B cell (primary cell): Measurements from ENCODE around the gene MARCHF3. TPM values are rescaled to one million over a fixed set of nuclear protein-coding genes. Genes with fewer than 3 reads are reported as not detected.

ENCODE experiments used
- ATAC-seq: fragments of 200-7000 bp; cut with Tn5 transposase; one replicate; pipeline ENCODE4 v1.10.0; 2021; ENCODE audit warnings: low read depth, mild to moderate bottlenecking, moderate number of reproducible peaks, moderate library complexity
- CTCF ChIA-PET: fragments of 350-600 bp; sonication (Branson Sonifier 250); formaldehyde crosslinking; loops from one replicate; lab custom pipeline; 2021; ENCODE audit warnings: antibody characterized with exemption, inconsistent platforms; lab: Charles Lee
- POLR2A ChIA-PET: fragments of 350-600 bp; sonication (Branson Sonifier 250); formaldehyde crosslinking; loops from one replicate; lab custom pipeline; 2021; ENCODE audit warnings: antibody characterized with exemption; lab: Charles Lee
- DNase-seq: peaks from one replicate; pipeline ENCODE4 v3.0.0; 2013
- H2AFZ ChIP-seq: 2 replicates; pipeline ENCODE4 v1.6.1; 2012; ENCODE audit warnings: mild to moderate bottlenecking, low read depth, low read length; ENCODE audit not compliant: insufficient read depth, poor library complexity, severe bottlenecking
- H3K27ac ChIP-seq, 2 donors: 1 replicate in 1 of 2; 2 replicates in 1 of 2; pipeline ENCODE4 v1.5.1; 2012 to 2013; ENCODE audit warnings: low read length in 2 of 2, mild to moderate bottlenecking in 2 of 2, moderate library complexity in 1 of 2
- H3K27me3 ChIP-seq, 4 experiments: fragments of 200-600 bp in 1 of 4; sonication (generic) in 1 of 4; replicated peaks in 1 of 4; 1 replicate in 2 of 4; 2 replicates in 2 of 4; pipeline versions ENCODE4 v1.6.1 to v1.7.0; 2013 to 2016; ENCODE audit warnings: low read length in 3 of 4, mild to moderate bottlenecking in 2 of 4, mixed read lengths in 1 of 4, moderate library complexity in 1 of 4; ENCODE audit not compliant: insufficient read depth in 4 of 4, control insufficient read depth in 3 of 4; ENCODE audit errors: control extremely low read depth in 1 of 4
- H3K36me3 ChIP-seq, 2 experiments: replicated peaks in 1 of 2; 1 replicate in 1 of 2; 2 replicates in 1 of 2; pipeline versions ENCODE4 v1.6.1 to v1.7.1; 2013; ENCODE audit warnings: low read length in 1 of 2; ENCODE audit not compliant: insufficient read depth in 2 of 2, control insufficient read depth in 1 of 2; ENCODE audit errors: control extremely low read depth in 1 of 2, extremely low read depth in 1 of 2
- H3K4me1 ChIP-seq, 2 donors: fragments of 200-600 bp in 1 of 2; sonication (generic) in 1 of 2; 1 replicate in 1 of 2; 2 replicates in 1 of 2; pipeline versions ENCODE4 v1.5.1 to v1.6.1; 2013 to 2017; ENCODE audit warnings: low read length in 2 of 2; ENCODE audit not compliant: control insufficient read depth in 2 of 2, insufficient read depth in 2 of 2
- H3K4me2 ChIP-seq: replicated peaks from 2 replicates; pipeline ENCODE3; 2012; ENCODE audit warnings: mild to moderate bottlenecking, low read depth, low read length; ENCODE audit not compliant: poor library complexity, severe bottlenecking
- H3K4me3 ChIP-seq, 5 experiments: fragments of 200-600 bp in 1 of 5; sonication (generic) in 1 of 5; 1 replicate in 3 of 5; 2 replicates in 2 of 5; pipeline versions ENCODE4 v1.5.1 to v1.7.0; 2011 to 2016; ENCODE audit warnings: low read length in 4 of 5, mild to moderate bottlenecking in 4 of 5, low read depth in 2 of 5, control low read depth in 1 of 5, moderate library complexity in 1 of 5; ENCODE audit not compliant: insufficient read depth in 1 of 5; ENCODE audit errors: control extremely low read depth in 1 of 5, extremely low read depth in 1 of 5
- H3K79me2 ChIP-seq: fragments of 200-600 bp; sonication (generic); one replicate; pipeline ENCODE4 v1.6.0; 2016; ENCODE audit warnings: low read length; ENCODE audit not compliant: control insufficient read depth, insufficient read depth
- H3K9ac ChIP-seq: fragments of 200-600 bp; sonication (generic); 2 replicates; pipeline ENCODE4 v1.6.1; 2017; ENCODE audit warnings: mild to moderate bottlenecking, low read length, moderate library complexity
- H3K9me3 ChIP-seq, 3 donors: one replicate each; pipeline versions ENCODE4 v1.6.1 to v1.7.1; 2013; ENCODE audit warnings: low read length in 2 of 3; ENCODE audit not compliant: control insufficient read depth in 2 of 3, insufficient read depth in 1 of 3; ENCODE audit errors: control extremely low read depth in 1 of 3
- H4K20me1 ChIP-seq: 2 replicates; pipeline ENCODE4 v1.6.0; 2012; ENCODE audit warnings: mild to moderate bottlenecking, low read length; ENCODE audit not compliant: insufficient read depth, control insufficient read depth, poor library complexity, severe bottlenecking
- H3K27ac Mint-ChIP-seq: one replicate; pipeline ENCODE4 v1.8.0; 2021; ENCODE audit warnings: mixed read lengths
- H3K27me3 Mint-ChIP-seq: one replicate; pipeline ENCODE4 v1.8.0; 2021; ENCODE audit warnings: mixed read lengths
- H3K4me1 Mint-ChIP-seq: one replicate; pipeline ENCODE4 v1.8.0; 2021; ENCODE audit warnings: mixed read lengths
- H3K4me3 Mint-ChIP-seq: one replicate; pipeline ENCODE4 v1.8.0; 2021; ENCODE audit warnings: mixed read lengths
- H3K9me3 Mint-ChIP-seq: one replicate; pipeline ENCODE4 v1.8.0; 2022; ENCODE audit warnings: mixed read lengths; ENCODE audit not compliant: insufficient read depth
- EZH2 ChIP-seq: IDR thresholded peaks from 2 replicates; pipeline ENCODE4 v1.6.1; 2012; ENCODE audit warnings: borderline replicate concordance, low read depth, mild to moderate bottlenecking, moderate library complexity, low read length; ENCODE audit not compliant: insufficient read depth, poor library complexity, severe bottlenecking
- WGBS: methylation state at CpG from one replicate; pipeline ENCODE4 v1.1.5; 2013; ENCODE audit warnings: missing lambda C conversion rate; ENCODE audit not compliant: insufficient coverage; 5-methylcytosine and 5-hydroxymethylcytosine counted together
- intact Hi-C: fragments of 100-400 bp; cut with micrococcal nuclease; formaldehyde crosslinking; loops from one replicate; pipeline ENCODE4 v1.10.0; 2022
- polyA plus RNA-seq: library from polyadenylated mRNA; depleted of rRNA; stranded (reverse); fragments of >200 nt; gene quantifications from 2 replicates; pipeline ENCODE4 v1.2.3, GENCODE V29; 2012
- total RNA-seq, 2 donors: library from RNA; stranded (reverse); fragments of 120-200 nt in 1 of 2; gene quantifications; 1 replicate in 1 of 2; 2 replicates in 1 of 2; pipeline versions ENCODE4 v1.2.3 to v1.2.4, GENCODE V29; 2013 to 2022
- TF ChIP-seq, protein P1 (sequence below): fragments of 200-600 bp; IDR thresholded peaks from one replicate; pipeline ENCODE4 v1.8.0; 2022; ENCODE audit warnings: antibody characterized with exemption, mild to moderate bottlenecking

Gene MARCHF3
- total and polyA plus RNA-seq, 2 donors (not counting 1 experiment from before 2014, with no cell fraction given): 31.6 to 35.0 TPM

GRCh38 chr5:126956991-126957390, 73.4 kb downstream of the MARCHF3 start:
- Histone ChIP-seq H3K36me3 (no peaks in the 10 kb centered on the region), H3K4me2 (no peak overlapping the region), H3K27ac (no peak overlapping the region), H3K4me3 (no peak overlapping the region), H4K20me1 (peaks cover 6% of the 10 kb centered on the region), H3K79me2 (peaks cover 72% of the 10 kb centered on the region), H3K27me3 (no peaks in the 10 kb centered on the region), H2AFZ (no peak overlapping the region), H3K9me3 (no peaks in the 10 kb centered on the region), H3K4me1 (peaks cover 9 to 13% of the 10 kb centered on the region in 2 donors), H3K9ac (no peak overlapping the region)
- DNase-seq (no peak), ATAC-seq (no peak)
- TF ChIP-seq, protein P1, sequence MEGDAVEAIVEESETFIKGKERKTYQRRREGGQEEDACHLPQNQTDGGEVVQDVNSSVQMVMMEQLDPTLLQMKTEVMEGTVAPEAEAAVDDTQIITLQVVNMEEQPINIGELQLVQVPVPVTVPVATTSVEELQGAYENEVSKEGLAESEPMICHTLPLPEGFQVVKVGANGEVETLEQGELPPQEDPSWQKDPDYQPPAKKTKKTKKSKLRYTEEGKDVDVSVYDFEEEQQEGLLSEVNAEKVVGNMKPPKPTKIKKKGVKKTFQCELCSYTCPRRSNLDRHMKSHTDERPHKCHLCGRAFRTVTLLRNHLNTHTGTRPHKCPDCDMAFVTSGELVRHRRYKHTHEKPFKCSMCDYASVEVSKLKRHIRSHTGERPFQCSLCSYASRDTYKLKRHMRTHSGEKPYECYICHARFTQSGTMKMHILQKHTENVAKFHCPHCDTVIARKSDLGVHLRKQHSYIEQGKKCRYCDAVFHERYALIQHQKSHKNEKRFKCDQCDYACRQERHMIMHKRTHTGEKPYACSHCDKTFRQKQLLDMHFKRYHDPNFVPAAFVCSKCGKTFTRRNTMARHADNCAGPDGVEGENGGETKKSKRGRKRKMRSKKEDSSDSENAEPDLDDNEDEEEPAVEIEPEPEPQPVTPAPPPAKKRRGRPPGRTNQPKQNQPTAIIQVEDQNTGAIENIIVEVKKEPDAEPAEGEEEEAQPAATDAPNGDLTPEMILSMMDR: no peak
- no peak for TF ChIP-seq EZH2
- CTCF ChIA-PET: interaction anchor here (1.3 kb wide), 1 partner anchor 13 kb away, joined by 6 read pairs; no protein-coding TSS in a partner anchor
- Mint-ChIP-seq H3K27me3 (no peaks in the 10 kb centered on the region), H3K4me1 (peaks cover 13% of the 10 kb centered on the region), H3K9me3 (no peaks in the 10 kb centered on the region), H3K4me3 (no peak overlapping the region), H3K27ac (no peak overlapping the region)
- WGBS: no CpG with 5 or more reads among the region's 2 CpGs
- intact Hi-C loops: no loop called here
- POLR2A ChIA-PET: no interaction called here

- H3K9me3 ChIP-seq: no peaks in the 10 kb centered on the region
- no peak overlapping the region for H3K4me3 Mint-ChIP-seq
- peaks cover 8% of the 10 kb centered on the region for H4K20me1 ChIP-seq
- no peak overlapping the region for H3K4me3 ChIP-seq
- H3K27ac ChIP-seq: no peak overlapping the region
- H3K27ac Mint-ChIP-seq: no peak overlapping the region
- TF ChIP-seq EZH2: no peak
- TF ChIP-seq, protein P1: no peak
- no peaks in the 10 kb centered on the region for H3K9me3 Mint-ChIP-seq
- H3K4me1 ChIP-seq: peaks cover 0 to 3% of the 10 kb centered on the region in 2 donors
- ATAC-seq: no peak
- peaks cover 63% of the 10 kb centered on the region for H3K79me2 ChIP-seq
- no peak for DNase-seq
- no peak overlapping the region for H3K4me2 ChIP-seq
- intact Hi-C loops: no loop called here
- no CpG with 5 or more reads among the region's 3 CpGs for WGBS
- H2AFZ ChIP-seq: no peak overlapping the region
- peaks cover 2% of the 10 kb centered on the region for H3K4me1 Mint-ChIP-seq
- H3K9ac ChIP-seq: no peak overlapping the region
- no peaks in the 10 kb centered on the region for H3K27me3 ChIP-seq
- H3K36me3 ChIP-seq: peaks cover 0 to 3% of the 10 kb centered on the region in 2 experiments
- no peaks in the 10 kb centered on the region for H3K27me3 Mint-ChIP-seq
- ChIA-PET POLR2A (no interaction called here), CTCF (no interaction called here)
These were observed 75.4 kb downstream of the MARCHF3 start for GRCh38 chr5:126954981-126955380.
